IPS DF 6.9 (cell line): ENCODE measurements around the gene UNC13A.
"Not testable (repeated sequence)": the region's sequence is repeated elsewhere in the genome, so short reads cannot be mapped to it uniquely, and the experiment has no call there.

Experiments used
- DNase-seq: peaks from one replicate; pipeline ENCODE4 v3.0.0-alpha.2; 2013; ENCODE audit warnings: low read depth, low spot score
- H3K27ac ChIP-seq: one replicate; pipeline ENCODE4 v1.5.1; 2013; ENCODE audit warnings: low read length, control low read depth
- H3K27me3 ChIP-seq: 2 replicates; pipeline ENCODE4 v1.6.1; 2013; ENCODE audit warnings: mild to moderate bottlenecking, low read length; ENCODE audit not compliant: control insufficient read depth, insufficient read depth
- H3K36me3 ChIP-seq: 2 replicates; pipeline ENCODE4 v1.6.1; 2013; ENCODE audit warnings: low read length; ENCODE audit not compliant: control insufficient read depth, insufficient read depth
- H3K4me1 ChIP-seq: 2 replicates; pipeline ENCODE4 v1.6.1; 2013; ENCODE audit warnings: low read length; ENCODE audit not compliant: control insufficient read depth, insufficient read depth
- H3K4me3 ChIP-seq: 2 replicates; pipeline ENCODE4 v1.5.1; 2013; ENCODE audit warnings: mild to moderate bottlenecking, low read length
- H3K9me3 ChIP-seq: 2 replicates; pipeline ENCODE4 v1.6.1; 2013; ENCODE audit warnings: low read length, inconsistent platforms; ENCODE audit not compliant: control insufficient read depth, insufficient read depth
- WGBS: extraction: QIAGEN DNeasy Blood & Tissue Kit; methylation state at CpG from one replicate; pipeline ENCODE4 v1.1.7; 2013; ENCODE audit warnings: mixed read lengths, missing lambda C conversion rate; ENCODE audit not compliant: insufficient read length, insufficient coverage; 5-methylcytosine and 5-hydroxymethylcytosine counted together

UNC13A gene

DNA sequence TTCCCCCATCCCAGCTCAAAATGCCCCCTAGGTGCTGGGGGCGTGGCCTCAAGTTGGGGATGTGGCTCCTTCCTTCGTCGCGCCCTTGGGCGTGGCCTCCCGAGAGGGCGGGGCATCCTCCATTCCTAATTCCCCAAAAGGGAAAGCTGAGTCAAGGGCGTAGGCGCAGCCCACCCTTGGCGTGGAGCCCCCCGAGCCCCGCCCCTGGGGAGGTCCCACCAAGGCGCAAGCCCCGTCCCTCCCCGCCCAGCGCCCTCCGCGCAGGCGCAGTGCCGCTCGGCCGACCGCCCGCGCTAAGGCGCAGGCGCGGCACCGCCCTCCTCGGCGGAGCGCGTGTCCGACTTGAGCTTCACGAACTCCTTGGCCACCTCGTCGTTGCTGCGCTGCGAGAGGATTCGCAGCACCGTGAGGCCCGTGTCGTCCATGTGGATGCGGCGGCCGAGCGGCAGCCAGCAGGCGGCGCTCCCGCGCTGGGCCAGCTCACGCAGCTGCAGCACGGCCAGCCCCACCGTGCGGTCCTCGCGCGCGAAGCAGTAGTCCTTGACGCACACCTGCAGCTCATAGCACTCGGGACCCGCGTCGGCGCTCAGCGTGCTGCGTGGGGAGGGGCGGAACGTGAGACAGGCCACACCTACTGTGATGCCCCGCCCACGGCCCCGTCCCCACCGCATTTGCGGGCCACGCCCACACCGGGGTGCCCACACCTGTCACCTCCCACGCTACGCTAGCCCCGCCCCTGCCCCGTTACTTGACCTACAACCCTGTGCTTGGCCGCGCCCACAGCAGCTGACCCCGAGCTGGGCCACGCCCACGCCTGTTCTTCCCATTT is 82.2 kb downstream of the UNC13A start:
- no peaks in the 10 kb centered on the region for H3K36me3 ChIP-seq
- WGBS = no CpG with 5 or more reads among the region's 85 CpGs
- H3K27ac ChIP-seq = no peak overlapping the region
- peak; percentile 71 for DNase-seq
- H3K9me3 ChIP-seq = no peaks in the 10 kb centered on the region
- peaks cover 2% of the 10 kb centered on the region for H3K4me1 ChIP-seq
- H3K27me3 ChIP-seq = no peaks in the 10 kb centered on the region
- H3K4me3 ChIP-seq = peak overlapping the region; percentile 21; the same call in 1 of the 2 replicates

DNA sequence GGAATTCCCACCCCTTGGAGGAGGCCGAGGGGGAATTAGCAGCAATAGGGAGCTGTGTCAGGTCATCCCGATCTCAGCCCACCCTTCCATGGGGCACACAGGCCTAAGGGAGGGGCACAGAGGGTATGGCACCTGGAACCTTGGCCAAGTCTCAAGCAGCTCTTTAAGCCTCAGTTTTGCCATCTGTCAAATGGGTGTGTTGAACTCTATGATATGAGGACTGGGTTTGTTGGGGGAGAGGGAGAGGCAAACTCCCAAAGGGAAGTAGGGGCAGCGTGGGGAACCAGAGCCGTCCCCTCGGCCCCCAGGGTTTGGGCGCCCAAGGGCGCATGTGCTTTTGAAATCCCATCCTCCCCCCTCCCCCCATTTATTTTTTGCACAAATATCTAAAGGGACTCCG is 83.0 kb downstream of the UNC13A start:
- Histone ChIP-seq H3K4me3 (no peak overlapping the region), H3K4me1 (peaks cover 2% of the 10 kb centered on the region), H3K36me3 (no peaks in the 10 kb centered on the region), H3K27me3 (no peaks in the 10 kb centered on the region), H3K9me3 (no peaks in the 10 kb centered on the region), H3K27ac (no peak overlapping the region)
- no CpG with 5 or more reads among the region's 8 CpGs for WGBS
- DNase-seq = no peak

GRCh38 chr19:17604372-17605025 is 83.7 kb downstream of the UNC13A start:
- H3K27ac ChIP-seq = no peak overlapping the region
- no peaks in the 10 kb centered on the region for H3K27me3 ChIP-seq
- DNase-seq = no peak
- no peaks in the 10 kb centered on the region for H3K36me3 ChIP-seq
- no CpG with 5 or more reads among the region's 8 CpGs for WGBS
- H3K4me1 ChIP-seq = peaks cover 2% of the 10 kb centered on the region
- no peaks in the 10 kb centered on the region for H3K9me3 ChIP-seq
- H3K4me3 ChIP-seq = no peak overlapping the region

DNA sequence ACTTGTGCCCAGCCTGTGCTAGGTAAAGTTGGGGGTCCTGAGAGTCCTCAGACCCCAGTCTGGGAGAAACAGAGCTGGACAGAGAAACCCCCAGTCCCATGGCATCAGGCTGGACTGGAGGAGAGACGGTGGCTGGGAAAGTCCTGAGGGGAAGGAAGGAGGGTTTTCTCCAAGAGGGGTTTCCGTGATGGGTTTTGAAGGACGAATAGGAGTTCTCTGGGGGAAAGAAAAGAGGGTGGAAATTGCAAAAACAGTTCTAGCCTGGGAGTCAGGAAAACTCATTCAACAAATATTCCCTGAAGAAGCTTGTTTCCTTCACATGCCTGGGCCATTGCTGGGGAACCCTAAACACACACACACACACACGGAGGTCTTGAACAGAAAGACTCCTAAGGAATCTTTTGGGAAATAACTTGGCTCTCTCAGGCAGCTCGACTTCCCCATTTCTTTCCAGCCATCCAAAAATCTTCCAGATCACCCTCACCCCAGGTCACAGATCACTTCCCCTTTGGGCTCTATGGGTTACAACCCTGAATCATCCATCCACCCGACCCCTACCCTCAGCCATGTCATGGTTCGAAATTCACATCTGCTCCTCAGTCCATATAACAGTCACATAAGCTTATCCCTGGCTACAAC is 85.2 kb downstream of the UNC13A start:
- Histone ChIP-seq H3K9me3 (no peaks in the 10 kb centered on the region), H3K4me1 (peaks cover 2% of the 10 kb centered on the region), H3K27ac (no peak overlapping the region), H3K36me3 (no peaks in the 10 kb centered on the region), H3K4me3 (no peak overlapping the region), H3K27me3 (no peaks in the 10 kb centered on the region)
- no CpG with 5 or more reads among the region's 7 CpGs for WGBS
- DNase-seq = no peak

- H3K4me3 ChIP-seq = no peak overlapping the region
- WGBS = no CpG with 5 or more reads among the region's 8 CpGs
- no peaks in the 10 kb centered on the region for H3K36me3 ChIP-seq
- H3K4me1 ChIP-seq = peaks cover 2% of the 10 kb centered on the region
- H3K27me3 ChIP-seq = no peaks in the 10 kb centered on the region
- no peaks in the 10 kb centered on the region for H3K9me3 ChIP-seq
- DNase-seq = no peak
- H3K27ac ChIP-seq = no peak overlapping the region
These were observed 85.9 kb downstream of the UNC13A start for GRCh38 chr19:17602217-17602616.

- DNase-seq = no peak
- Histone ChIP-seq H3K4me3 (no peak overlapping the region), H3K27ac (no peak overlapping the region), H3K27me3 (no peaks in the 10 kb centered on the region), H3K36me3 (no peaks in the 10 kb centered on the region), H3K4me1 (peaks cover 2% of the 10 kb centered on the region), H3K9me3 (no peaks in the 10 kb centered on the region)
- no CpG with 5 or more reads among the region's 9 CpGs for whole genome bisulfite sequencing
These were observed 86.5 kb downstream of the UNC13A start for GRCh38 chr19:17601683-17602082.

DNA sequence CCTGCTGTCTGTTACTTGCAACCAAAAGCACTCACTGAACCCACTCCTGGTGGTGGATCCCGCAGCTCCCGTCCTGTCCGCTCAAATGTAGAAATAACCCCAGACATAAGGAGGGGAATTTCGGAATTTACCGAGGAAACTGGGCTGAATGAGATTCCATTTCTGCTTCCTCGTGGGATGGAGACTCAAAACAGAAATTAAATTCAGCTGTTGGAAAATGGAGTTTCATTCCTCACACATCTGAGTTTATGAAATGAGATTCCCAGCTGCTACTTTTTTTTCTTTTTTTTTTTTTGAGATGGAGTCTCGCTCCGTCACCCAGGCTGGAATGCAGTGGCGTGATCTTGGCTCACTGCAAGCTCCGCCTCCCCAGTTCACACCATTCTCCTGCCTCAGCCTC is 88.4 kb downstream of the UNC13A start:
- no peak for DNase-seq
- Histone ChIP-seq H3K27me3 (no peaks in the 10 kb centered on the region), H3K36me3 (no peaks in the 10 kb centered on the region), H3K27ac (no peak overlapping the region), H3K4me1 (peaks cover 2% of the 10 kb centered on the region), H3K4me3 (no peak overlapping the region), H3K9me3 (no peaks in the 10 kb centered on the region)
- no CpG with 5 or more reads among the region's 10 CpGs for WGBS

DNA sequence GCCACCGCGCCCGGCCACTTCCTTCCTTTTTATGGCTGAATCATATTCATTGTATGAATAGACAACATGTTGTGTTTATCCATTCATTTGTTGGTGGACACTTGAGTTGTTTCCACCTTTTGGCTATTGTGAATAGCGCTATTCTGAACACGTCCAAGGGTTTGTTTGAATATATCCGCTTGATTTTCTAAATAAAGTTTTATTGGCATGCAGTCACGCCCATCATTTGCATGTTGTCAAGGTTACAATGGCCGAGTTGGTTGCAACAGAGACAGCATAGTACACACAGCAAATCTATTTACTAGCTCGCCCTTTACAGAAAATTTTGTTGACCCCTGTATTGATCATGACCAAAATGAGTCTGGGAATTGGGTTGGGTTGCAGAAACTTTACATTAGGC is 89.2 kb downstream of the UNC13A start:
- DNase-seq = no peak
- no CpG with 5 or more reads among the region's 9 CpGs for WGBS
- no peaks in the 10 kb centered on the region for H3K27me3 ChIP-seq
- no peaks in the 10 kb centered on the region for H3K36me3 ChIP-seq
- H3K4me1 ChIP-seq = peaks cover 2% of the 10 kb centered on the region
- H3K9me3 ChIP-seq = no peaks in the 10 kb centered on the region
- no peak overlapping the region for H3K4me3 ChIP-seq
- H3K27ac ChIP-seq = no peak overlapping the region

- H3K36me3 ChIP-seq, H3K9me3 ChIP-seq, H3K4me1 ChIP-seq, DNase-seq, H3K27me3 ChIP-seq, H3K27ac ChIP-seq, H3K4me3 ChIP-seq: not testable (repeated sequence)
- no CpG with 5 or more reads among the region's 8 CpGs for WGBS
These were observed 90.1 kb downstream of the UNC13A start for GRCh38 chr19:17598063-17598462.

DNA sequence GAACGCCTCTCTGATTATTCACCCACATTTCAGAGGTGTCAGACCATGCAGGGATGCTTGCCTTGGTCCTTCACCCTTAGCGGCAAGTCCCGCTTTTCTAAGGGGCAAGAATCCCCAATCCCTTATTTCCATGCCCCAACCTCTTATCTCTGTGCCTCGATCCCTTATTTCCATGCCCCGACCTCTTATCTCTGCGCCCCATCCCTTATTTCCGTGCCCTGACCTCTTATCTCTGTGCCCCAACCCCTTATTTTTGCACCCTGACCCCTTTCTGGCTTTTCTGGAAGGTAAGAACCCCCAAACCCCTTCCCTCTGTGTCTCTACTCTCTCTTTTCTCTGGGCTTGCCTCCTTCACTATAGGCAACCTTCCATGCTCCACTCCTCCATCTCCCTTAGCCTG is 93.9 kb downstream of the UNC13A start:
- H3K36me3 ChIP-seq, H3K4me3 ChIP-seq, H3K27me3 ChIP-seq, H3K27ac ChIP-seq, DNase-seq, H3K4me1 ChIP-seq, H3K9me3 ChIP-seq: not testable (repeated sequence)
- WGBS = no CpG with 5 or more reads among the region's 7 CpGs
